Measurements from ENCODE around the gene GPX6.

GPX6 gene

GRCh38 chr6:28537509-28538140 is 22.0 kb upstream of the GPX6 start:
- TF ChIP-seq CTCF (IDR thresholded peaks at IDR 0.05; ENCODE audit: insufficient read depth, low read length, missing control alignments), result no peak
- ChIA-PET POLR2A (no interaction called here), CTCF (no interaction called here)
- DNase-seq (ENCODE audit: low read depth, low spot score), result no peak
- no peak overlapping the region for H3K4me3 ChIP-seq (ENCODE audit: low read depth, low read length)

- ChIA-PET POLR2A (no interaction called here), CTCF (no interaction called here)
- no peak for DNase-seq (ENCODE audit: low read depth, low spot score)
- H3K4me3 ChIP-seq (ENCODE audit: low read depth, low read length), result no peak overlapping the region
- no peak for TF ChIP-seq CTCF (IDR thresholded peaks at IDR 0.05; ENCODE audit: insufficient read depth, low read length, missing control alignments)
Measured at GRCh38 chr6:28537065-28537464, 21.5 kb upstream of the GPX6 start.

- no peak overlapping the region for H3K4me3 ChIP-seq (ENCODE audit: low read depth, low read length)
- DNase-seq (ENCODE audit: low read depth, low spot score), result no peak
- TF ChIP-seq CTCF (IDR thresholded peaks at IDR 0.05; ENCODE audit: insufficient read depth, low read length, missing control alignments), result no peak
- POLR2A ChIA-PET, result no interaction called here
- CTCF ChIA-PET, result no interaction called here
Measured at GRCh38 chr6:28534875-28535274, 19.3 kb upstream of the GPX6 start.

- DNase-seq (ENCODE audit: low read depth, low spot score), result no peak
- TF ChIP-seq CTCF (IDR thresholded peaks at IDR 0.05; ENCODE audit: insufficient read depth, low read length, missing control alignments), result no peak
- no peak overlapping the region for H3K4me3 ChIP-seq (ENCODE audit: low read depth, low read length)
- ChIA-PET POLR2A (no interaction called here), CTCF (no interaction called here)
Measured at GRCh38 chr6:28534306-28534705, 18.7 kb upstream of the GPX6 start.

GRCh38 chr6:28531479-28532128 is 16.0 kb upstream of the GPX6 start:
- no peak for DNase-seq (ENCODE audit: low read depth, low spot score)
- H3K4me3 ChIP-seq (ENCODE audit: low read depth, low read length), result no peak overlapping the region
- no peak for TF ChIP-seq CTCF (IDR thresholded peaks at IDR 0.05; ENCODE audit: insufficient read depth, low read length, missing control alignments)
- ChIA-PET POLR2A (no interaction called here), CTCF (interaction anchor here (1.3 kb wide), 1 partner anchor 12 kb away, joined by 3 read pairs; no protein-coding TSS in a partner anchor)

GRCh38 chr6:28530777-28531176 is 15.2 kb upstream of the GPX6 start:
- no peak overlapping the region for H3K4me3 ChIP-seq (ENCODE audit: low read depth, low read length)
- no peak for TF ChIP-seq CTCF (IDR thresholded peaks at IDR 0.05; ENCODE audit: insufficient read depth, low read length, missing control alignments)
- DNase-seq (ENCODE audit: low read depth, low spot score), result no peak
- ChIA-PET POLR2A (no interaction called here), CTCF (interaction anchor here (1.3 kb wide), 1 partner anchor 12 kb away, joined by 3 read pairs; no protein-coding TSS in a partner anchor)
